GM18502 (cell line): ENCODE data around the gene HPN.
"Not testable (repeated sequence)": the region's sequence is repeated elsewhere in the genome, so short reads cannot be mapped to it uniquely, and the experiment has no call there.

Experiments
- ATAC-seq: cut with Tn5 transposase; IDR thresholded peaks from one replicate; pipeline ENCODE4 v1.9.1; 2021; ENCODE audit warnings: mild to moderate bottlenecking; ENCODE audit not compliant: unreplicated experiment, poor library complexity

Gene HPN

DNA sequence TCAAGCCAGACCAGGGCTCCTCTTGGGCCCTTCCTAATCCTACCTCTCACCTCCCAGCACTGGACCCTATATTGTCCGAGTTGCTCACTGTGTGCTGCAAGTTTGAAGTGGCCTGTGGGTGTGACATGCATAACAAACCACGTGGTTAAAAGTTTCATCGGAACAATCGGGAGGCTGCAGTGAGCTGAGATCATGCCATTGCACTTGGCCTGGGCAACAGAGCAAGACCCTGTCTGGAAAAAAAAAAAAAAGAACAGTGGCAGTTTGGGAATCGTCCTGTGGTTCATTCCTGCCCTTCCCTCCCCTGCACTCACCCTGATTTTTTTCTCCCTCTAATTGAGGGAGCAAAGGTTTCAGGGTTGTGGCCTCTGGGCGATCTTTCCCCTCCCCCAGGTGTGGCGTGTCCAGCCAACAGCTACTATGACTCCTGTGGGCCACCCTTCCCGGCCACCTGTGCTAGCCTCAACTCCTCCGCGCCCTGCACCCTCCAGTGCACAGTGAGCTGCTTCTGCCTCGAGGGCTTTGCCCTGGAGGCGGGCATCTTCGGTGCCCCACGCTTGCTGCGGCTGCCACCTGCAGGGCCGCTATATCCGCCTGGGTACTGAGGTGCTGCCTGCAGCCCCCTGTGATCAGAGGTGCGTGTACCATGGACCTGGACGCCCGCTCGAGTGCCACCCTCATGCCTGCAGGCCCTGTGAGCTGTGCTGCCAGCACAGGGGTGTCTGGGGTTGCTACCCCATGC, 57.8 kb downstream of the HPN start:
- no peak for ATAC-seq

DNA sequence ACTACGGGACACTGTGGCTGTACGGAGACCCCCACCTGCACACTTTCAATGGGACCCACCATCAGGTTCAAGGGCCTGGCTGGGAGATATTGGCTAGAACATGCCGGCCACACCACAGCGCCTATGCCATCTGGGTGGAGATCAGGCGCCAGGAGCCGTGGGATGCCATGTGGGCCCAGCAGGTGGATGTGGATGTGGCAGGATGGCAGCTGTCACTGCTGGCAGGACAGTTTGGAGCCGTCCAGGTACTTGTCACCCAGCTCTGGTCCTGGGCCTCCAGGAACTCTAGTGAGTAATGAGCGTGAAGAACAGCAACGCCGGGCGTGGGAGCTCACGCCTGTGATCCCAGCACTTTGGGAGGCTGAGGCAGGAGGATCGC, 58.4 kb downstream of the HPN start:
- no peak for ATAC-seq

- no peak for ATAC-seq
Observed at GRCh38 chr19:35100588-35101533, 59.3 kb downstream of the HPN start.

GRCh38 chr19:35101949-35102348, 60.4 kb downstream of the HPN start:
- not testable (repeated sequence) for ATAC-seq

- ATAC-seq = not testable (repeated sequence)
Observed at GRCh38 chr19:35103614-35104013, 62.1 kb downstream of the HPN start.

GRCh38 chr19:35104361-35104760, 62.8 kb downstream of the HPN start:
- no peak for ATAC-seq

DNA sequence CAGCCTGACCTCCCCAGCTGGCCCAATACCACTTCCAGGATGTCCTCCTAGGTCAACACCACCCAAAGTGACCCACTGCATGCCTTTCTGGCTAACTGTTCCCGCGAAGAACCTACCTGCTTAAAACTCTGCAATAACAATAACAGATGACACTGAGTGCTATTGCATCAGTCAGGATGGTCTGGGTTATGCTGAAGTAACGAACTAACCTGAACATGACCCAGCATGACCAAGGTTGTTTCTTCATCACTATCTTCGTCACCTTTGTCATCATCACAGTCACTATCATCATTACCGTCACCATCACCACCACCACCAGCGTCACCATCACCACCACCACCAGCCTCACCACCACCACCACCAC, 63.5 kb downstream of the HPN start:
- ATAC-seq = no peak

DNA sequence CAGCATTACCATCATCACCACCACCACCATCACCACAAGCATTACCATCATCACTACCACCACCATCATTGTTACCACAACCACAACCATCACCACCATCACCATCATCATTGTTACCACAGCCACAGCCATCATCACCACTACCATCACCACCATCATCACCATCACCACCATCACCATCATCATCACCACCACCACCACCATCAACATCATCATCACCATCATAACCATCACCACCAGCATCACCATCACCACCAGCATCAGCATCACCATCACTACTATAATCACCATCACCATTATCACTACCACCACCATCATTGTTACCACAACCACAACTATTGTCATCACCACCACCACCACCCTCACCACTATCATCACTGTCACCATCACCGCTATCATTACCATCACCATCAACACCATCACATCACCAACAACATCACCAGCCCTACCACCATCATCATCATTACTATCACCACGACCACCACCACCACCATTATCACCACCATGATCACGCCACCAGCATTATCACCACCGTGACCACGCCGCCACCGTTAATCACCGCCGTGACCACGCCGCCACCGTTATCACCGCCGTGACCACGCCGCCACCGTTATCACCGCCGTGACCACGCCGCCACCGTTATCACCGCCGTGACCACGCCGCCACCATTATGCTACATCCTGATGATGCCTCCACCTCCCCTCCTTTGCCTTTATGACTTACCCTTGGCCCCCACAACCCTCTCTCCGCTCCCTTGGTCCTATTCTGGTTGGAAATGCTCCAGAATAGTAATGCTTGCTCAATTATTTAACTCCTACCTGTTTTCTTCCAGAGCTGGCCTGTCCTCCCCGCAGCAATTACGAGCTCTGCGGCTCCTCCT, 64.1 kb downstream of the HPN start:
- ATAC-seq = no peak

DNA sequence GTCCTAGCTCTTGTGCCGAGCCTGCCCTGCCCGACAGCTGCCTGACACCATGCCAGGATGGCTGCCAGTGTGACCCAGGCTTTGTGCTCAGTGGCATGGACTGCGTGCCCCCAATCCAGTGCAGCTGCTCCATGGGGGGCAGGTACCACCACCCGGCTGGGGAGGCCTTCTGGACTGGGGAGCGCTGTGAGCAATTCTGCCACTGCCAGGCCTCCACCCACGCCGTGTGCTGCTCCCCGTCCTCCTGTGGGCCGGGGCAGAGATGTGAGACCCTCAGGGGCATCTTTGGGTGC, 64.7 kb downstream of the HPN start:
- no peak for ATAC-seq

DNA sequence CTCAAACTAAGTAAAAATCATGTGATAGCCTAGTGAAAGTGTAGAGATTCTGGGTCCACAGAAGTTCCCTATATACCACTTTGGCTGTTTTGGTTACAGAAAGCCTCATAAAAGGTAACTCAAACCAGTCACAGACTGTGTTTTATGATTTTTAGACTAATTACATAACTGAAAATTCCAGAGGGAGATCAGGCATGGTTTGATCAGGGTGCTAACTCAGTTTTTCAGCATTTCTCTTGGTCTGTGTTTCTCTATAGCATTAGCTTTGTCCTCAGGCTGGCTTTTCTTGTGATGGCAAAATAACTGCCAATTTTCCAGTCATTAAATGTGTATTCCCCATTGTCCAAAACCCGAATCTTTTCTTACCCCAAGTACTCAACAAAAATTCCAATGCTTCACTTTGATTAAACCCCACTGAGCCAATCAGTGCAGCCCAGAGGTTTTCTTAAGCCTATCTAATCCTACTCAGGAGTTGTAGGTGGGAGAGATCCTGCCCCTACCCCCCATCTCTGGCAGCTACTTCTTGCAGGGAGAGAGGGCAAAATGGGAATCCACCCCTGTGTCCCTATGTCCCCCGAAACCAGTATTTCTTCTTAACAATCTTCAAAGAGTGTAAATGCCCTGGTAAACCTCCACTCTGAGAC, 65.5 kb downstream of the HPN start:
- no peak for ATAC-seq

DNA sequence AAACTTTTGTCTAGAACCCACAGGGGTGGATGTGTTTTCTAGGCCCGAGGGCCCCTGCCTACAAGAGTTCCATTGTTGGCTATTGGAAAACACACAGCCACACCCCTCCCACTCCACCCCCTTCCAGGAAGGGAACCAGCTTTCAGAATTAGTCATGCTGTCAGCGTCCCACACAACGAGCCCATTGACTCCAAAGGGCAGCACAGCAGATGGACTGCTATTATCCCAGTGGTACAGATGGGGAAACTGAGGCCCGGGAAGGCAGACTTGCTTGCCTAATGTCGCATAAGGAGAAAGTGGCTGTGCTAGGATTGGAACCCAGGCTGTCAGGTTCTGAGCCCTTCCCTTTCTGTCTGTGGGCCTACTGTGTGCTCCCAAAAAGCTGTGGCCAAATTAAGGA, 66.0 kb downstream of the HPN start:
- ATAC-seq = no peak

DNA sequence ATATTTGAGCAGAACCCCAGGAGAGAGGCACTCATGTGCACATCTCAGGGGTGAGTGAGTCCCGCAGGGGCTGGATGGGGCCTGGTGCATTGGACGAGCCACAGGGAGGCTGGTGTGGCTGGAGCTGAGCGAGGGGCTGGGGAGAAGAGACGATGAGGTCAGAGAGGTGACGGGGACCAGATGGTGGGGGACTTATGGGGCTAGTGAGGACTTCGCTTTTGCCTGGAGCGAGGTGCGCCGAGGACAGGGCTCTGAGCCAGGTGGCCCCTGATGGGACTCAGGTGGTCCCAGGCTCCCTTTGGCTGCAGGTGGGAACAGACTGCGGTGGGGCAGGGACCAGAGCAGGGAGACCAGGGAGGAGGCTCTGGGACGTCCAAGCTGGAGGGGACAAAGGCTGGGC, 67.2 kb downstream of the HPN start:
- no peak for ATAC-seq

- ATAC-seq = no peak
Observed at GRCh38 chr19:35109395-35110112, 68.0 kb downstream of the HPN start.

DNA sequence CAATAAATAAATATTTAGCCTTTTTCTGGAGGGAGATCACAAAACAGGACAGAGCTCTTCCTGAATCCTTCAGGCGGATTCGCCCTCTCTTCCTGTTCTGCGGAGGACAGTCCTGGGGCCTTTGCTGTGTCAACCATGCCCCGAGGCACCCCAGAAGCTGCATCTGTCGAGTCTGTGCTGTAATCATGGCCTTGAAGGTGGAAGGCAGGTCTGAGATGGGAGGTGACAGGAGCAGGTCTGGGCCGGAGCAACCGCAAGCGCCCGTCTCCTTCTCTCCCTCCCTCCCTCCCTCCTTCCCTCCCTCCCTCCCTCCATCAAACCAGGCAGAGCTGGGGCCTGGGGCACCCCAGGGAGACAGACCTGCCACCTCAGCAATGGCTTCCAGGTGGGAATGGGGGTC, 69.5 kb downstream of the HPN start:
- no peak for ATAC-seq

DNA sequence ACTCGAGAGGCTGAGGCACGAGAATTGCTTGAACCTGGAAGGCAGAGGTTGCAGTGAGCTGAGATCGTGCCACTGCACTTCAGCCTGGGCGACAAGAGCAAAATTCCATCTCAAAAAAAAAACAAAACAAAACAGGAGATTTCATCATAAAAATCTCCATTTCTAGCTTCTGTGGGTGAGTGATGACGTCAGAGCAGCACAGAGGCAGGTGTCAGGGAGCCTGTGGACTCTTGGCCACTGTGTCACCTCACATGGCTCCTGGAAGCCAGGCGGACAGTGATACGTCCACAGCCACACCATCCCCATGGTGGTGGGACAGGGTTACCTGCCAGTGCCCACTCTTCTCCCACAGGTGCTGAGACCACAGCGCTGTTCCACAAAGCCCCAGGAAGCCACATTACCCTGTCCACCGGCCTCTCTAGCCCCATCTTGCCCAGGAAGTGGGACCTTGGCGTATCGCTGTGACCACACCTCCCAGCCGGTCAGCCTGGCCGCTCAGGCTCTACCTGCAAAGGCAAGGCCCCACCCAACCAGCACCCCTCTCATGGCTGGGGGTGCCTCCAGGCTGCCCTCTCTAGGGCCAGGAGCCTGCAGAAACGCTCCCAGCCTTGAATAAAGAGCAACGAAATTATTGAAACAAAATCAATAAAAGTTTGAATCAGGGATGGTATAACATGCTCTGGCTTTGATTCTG, 71.6 kb downstream of the HPN start:
- no peak for ATAC-seq

DNA sequence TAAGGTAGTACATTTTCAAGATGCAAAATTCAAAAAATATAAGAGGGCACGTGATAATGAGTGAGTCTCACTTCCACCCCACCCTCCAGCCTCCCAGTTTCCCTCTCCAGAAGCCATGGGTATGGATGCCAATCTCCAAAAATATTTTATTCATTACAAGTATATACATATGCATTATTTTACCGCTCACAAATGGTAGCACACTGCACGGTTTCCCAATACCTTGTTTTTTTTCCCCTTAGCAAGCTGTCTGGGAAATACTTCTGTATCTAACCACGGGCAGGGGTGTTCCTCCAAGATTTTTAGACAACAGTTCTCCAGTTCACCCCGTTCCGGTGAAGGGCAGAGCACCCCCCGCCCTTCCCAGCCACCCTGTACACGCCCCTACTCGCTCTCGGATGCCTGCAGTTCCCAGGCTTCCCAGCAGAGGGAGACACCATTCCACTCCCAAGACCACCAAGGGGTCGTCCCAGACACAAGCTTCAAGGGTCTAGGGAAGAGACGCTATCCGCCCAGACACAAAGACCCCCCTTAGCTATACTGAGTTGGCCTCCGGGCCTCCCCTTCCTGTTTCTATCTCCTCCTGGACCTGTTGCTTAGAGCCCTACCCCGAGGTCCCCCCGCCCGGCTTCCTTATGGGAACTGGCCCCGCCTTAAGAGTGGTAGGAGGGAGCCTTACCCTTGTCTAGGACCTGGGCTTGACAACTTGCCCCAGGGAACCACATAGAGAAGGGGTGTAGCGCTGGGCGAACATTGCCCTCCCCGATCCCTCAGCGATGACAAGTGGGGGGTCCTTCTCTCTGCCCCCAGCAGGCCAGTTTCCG, 73.0 kb downstream of the HPN start:
- no peak for ATAC-seq

DNA sequence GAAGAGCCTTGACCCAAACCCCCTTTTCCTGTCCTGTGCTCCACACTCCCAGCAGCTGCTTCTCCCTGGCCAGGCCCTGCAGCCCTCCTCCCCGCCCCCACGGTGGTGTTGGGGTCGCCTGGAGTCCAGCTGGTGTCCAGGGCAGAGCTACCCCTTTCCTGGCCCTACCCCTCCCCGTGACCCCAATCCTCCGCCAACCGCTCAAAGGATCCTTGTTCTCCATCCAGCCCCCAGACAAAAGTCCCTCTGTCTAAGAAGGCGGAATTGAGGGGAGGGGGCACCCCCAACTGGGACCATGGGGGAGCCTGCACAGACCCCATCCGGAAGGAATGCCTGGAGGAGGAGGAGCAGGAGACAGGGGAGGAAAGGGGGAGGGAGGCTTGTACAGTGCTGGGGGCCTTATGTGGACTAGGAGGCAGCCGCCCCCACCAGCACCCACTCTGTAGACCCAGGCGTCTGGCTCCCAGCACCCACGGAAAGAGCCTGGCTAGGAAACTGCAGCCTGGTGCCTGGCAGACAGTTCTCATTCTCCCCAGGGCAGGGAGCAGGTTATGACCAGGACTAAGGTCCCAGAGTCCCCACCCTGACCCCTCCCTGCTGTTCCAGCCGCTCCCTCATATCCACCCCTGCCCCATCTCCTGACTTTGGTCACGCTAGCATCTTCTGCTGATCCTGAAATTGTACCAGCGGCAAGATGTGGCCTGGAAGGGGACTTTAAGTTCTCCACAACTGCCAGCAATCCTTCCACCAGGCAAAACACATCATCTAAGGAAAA, 73.8 kb downstream of the HPN start, which contains the start of gene FXYD3:
TSS of gene FXYD3 (plus strand) at position 647 of the 775 bp plus-strand sequence. CDS start 3,554 bp downstream, outside the sequence.
- ATAC-seq = no peak
